Choroid plexus epithelial cell (primary cell): Measurements from ENCODE around the gene KASH5.
"Not testable (repeated sequence)": the region's sequence is repeated elsewhere in the genome, so short reads cannot be mapped to it uniquely, and the experiment has no call there.

Experiments used
- DNase-seq: peaks from one replicate; pipeline ENCODE4 v3.0.0-alpha.2; 2010; ENCODE audit warnings: low read depth
- H3K4me3 ChIP-seq: 2 replicates; pipeline ENCODE4 v1.5.1; 2011; ENCODE audit warnings: low read depth, mild to moderate bottlenecking, control low read depth, low read length, moderate library complexity
- TF ChIP-seq, protein P1 (sequence below): conservative IDR thresholded peaks from 2 replicates; pipeline ENCODE4 v1.5.1; 2011; ENCODE audit warnings: low read depth, mild to moderate bottlenecking, control low read depth, inconsistent platforms, low read length, moderate library complexity

KASH5 gene

GRCh38 chr19:49443366-49444099 is 55.5 kb downstream of the KASH5 start:
- peak; percentile 97 for DNase-seq
- H3K4me3 ChIP-seq: peak overlapping the region; percentile 67
- TF ChIP-seq, protein P1, sequence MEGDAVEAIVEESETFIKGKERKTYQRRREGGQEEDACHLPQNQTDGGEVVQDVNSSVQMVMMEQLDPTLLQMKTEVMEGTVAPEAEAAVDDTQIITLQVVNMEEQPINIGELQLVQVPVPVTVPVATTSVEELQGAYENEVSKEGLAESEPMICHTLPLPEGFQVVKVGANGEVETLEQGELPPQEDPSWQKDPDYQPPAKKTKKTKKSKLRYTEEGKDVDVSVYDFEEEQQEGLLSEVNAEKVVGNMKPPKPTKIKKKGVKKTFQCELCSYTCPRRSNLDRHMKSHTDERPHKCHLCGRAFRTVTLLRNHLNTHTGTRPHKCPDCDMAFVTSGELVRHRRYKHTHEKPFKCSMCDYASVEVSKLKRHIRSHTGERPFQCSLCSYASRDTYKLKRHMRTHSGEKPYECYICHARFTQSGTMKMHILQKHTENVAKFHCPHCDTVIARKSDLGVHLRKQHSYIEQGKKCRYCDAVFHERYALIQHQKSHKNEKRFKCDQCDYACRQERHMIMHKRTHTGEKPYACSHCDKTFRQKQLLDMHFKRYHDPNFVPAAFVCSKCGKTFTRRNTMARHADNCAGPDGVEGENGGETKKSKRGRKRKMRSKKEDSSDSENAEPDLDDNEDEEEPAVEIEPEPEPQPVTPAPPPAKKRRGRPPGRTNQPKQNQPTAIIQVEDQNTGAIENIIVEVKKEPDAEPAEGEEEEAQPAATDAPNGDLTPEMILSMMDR: peak; percentile 88

- not testable (repeated sequence) for DNase-seq, H3K4me3 ChIP-seq
Observed at GRCh38 chr19:49444100-49444700, 56.2 kb downstream of the KASH5 start.

DNA sequence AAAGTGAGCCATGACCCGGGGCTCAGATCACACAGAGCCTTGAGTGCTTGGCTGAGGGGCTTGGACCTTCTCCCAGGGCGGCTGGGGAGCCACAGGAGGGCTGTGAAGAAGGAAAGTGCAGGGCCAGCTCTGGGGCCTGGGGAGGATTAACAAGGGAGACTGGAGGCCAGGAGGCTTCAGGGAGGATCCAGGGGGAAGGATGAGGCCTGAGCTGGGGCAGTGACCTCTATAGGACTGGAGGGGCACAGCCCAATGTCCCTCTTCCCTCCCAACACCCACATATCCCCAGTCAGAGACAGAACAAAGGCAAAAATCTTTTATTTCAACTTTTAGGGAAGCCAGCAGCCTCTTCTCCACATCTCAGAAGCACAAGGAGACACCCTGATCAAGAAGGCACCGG is 57.9 kb downstream of the KASH5 start:
- H3K4me3 ChIP-seq: no peak overlapping the region
- TF ChIP-seq, protein P1: no peak
- DNase-seq: no peak

DNA sequence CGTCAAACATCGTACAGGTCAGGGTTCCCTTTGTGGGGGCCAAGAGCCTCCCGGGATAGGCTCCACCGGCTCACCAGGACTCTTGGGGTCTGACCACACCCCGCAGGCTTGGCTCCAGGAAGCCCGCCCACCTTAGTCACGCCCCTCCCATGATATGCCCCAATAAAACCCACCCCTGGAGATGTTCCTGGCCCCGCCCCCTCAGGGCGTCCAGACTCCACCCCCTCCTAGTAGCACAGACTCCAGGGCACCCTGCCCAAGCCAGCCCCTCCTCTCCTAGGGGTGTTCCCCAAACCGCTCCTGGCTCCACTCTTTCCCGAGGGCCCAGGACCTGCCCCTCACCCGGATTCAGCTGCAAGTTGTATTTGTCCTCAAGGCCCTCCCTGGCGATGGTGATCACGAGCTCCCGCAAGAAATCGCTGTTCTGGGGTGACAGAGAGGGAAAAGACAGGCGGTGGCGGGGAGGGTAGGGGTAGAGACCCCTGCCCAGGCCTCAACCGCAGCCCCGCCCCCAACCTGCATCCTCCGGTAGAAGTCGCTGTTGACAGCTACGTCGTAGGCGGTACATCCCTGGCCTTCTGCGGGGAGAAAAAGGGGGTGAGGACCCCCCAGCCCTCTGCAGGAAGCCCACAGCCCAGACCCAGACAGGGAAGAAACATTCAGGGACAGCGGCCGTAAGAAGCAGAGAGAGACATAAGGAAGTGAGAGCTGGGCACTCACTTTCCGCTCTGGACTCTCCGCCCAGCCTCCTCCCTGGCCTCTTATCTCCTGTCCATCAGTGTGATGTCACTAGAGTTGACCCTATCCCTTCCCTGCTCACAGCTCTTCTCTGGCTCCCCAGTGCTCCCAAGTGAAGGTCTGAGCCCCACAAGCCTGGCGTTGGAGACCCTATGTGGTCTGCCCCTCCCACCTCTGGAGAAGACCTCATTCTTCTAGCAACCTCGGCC is 59.7 kb downstream of the KASH5 start:
- H3K4me3 ChIP-seq: no peak overlapping the region
- TF ChIP-seq, protein P1: no peak
- no peak for DNase-seq

GRCh38 chr19:49448432-49448786 is 60.4 kb downstream of the KASH5 start:
- no peak for DNase-seq
- TF ChIP-seq, protein P1: no peak
- H3K4me3 ChIP-seq: no peak overlapping the region

GRCh38 chr19:49450405-49450804 is 62.4 kb downstream of the KASH5 start:
- no peak overlapping the region for H3K4me3 ChIP-seq
- TF ChIP-seq, protein P1: no peak
- DNase-seq: no peak
